Measurements from ENCODE around the gene CFAP92. TPM values are rescaled to one million over a fixed set of nuclear protein-coding genes. Genes with fewer than 3 reads are reported as not detected.
A peak's percentile ranks its signal among the peaks of the same experiment; 100 is the strongest.

CFAP92 gene
- total RNA-seq, 1 experiment from 2014 or later, result 0.92 TPM

DNA sequence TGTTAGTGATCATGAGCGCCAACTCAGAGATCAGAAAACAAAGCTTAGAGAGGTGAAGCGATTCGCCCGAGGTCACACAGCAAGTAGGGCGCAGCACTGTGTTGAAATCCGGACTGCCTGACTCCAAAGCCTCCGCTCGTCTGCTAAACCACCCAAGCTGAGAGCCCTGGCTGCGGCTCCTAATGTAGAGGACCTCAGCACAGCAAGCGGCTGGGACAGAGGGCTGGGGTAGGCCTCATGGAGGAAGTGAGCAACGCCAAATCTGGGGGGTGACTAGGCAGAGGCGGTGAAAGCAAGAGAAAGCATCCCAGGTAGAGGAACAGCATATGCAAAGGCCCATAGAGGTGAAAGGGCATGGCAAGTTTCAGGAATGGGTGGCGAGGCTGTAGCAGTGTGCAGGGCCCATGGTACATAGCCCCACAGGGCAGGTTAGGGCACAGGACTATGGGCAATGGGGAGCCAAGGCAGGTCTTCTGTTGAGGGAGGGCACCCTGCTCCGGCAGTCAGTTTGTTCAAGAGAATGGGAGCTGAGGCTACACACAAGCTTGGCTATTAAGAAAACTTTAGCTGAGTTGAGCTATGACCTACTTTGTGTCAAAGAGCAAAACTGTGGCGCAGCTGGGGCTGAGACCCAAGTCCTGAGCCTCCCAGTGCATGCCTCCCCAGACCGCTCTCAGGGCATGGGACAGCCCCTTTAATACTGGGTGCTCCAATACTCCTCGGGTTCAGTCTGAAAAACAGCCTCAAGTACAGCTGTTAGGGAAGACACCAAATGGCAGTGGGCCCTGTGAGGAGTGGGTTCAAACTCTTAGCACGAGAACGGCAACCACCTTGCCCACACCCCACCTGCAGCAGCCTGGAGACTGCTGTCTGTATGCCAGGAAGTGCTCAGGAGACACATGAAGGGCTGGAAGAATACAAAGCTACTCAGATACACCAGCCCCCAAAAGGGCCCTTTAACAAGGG is 988 bp upstream of the CFAP92 start:
- Histone ChIP-seq H4K91ac (ENCODE audit: insufficient read length, low read depth, low read length) (no peak overlapping the region), H2AFZ (ENCODE audit: low read length) (no peak overlapping the region), H3K9me3 (ENCODE audit: control insufficient read depth, low read depth, low read length) (no peaks in the 10 kb centered on the region), H4K8ac (replicated peaks; ENCODE audit: insufficient read length, low read depth, low read length) (no peak overlapping the region), H3K56ac (ENCODE audit: insufficient read length, low read depth, low read length) (no peak overlapping the region), H3K23me2 (ENCODE audit: insufficient read length, low read depth, low read length, poor library complexity, severe bottlenecking) (peaks cover 9% of the 10 kb centered on the region), H3K4me1 (ENCODE audit: insufficient read depth, low read length) (peaks cover 1% of the 10 kb centered on the region; the same call in 1 of the 2 replicates), H3K27me3 (ENCODE audit: insufficient read depth, low read length) (peaks cover 9% of the 10 kb centered on the region; the same call in 1 of the 2 replicates), H3K4ac (ENCODE audit: low read depth, low read length) (no peak overlapping the region), H3K9ac (ENCODE audit: extremely low read depth, insufficient read length, low read length) (no peak overlapping the region), H3K79me2 (ENCODE audit: insufficient read depth, low read length) (no peaks in the 10 kb centered on the region), H3K14ac (ENCODE audit: insufficient read depth, low read length) (no peak overlapping the region), H2AK5ac (ENCODE audit: insufficient read length, low read length) (no peak overlapping the region), H3K18ac (ENCODE audit: insufficient read length, low read depth, low read length) (no peak overlapping the region), H2BK12ac (ENCODE audit: insufficient read length, low read depth, low read length) (no peak overlapping the region), H4K5ac (ENCODE audit: insufficient read length, low read depth, low read length) (no peak overlapping the region), H3K27ac (ENCODE audit: insufficient read length, low read depth, low read length) (no peak overlapping the region), H3K23ac (ENCODE audit: insufficient read length, low read depth, low read length) (no peak overlapping the region), H3K4me2 (ENCODE audit: insufficient read depth, insufficient read length, low read length) (peak overlapping the region; percentile 69), H2BK15ac (ENCODE audit: low read depth, low read length) (no peak overlapping the region), H4K20me1 (ENCODE audit: control insufficient read depth, insufficient read depth, insufficient read length) (no peaks in the 10 kb centered on the region), H2BK5ac (ENCODE audit: insufficient read length, low read length) (no peak overlapping the region), H2BK20ac (ENCODE audit: low read depth, low read length, poor library complexity, severe bottlenecking) (no peak overlapping the region), H3K79me1 (ENCODE audit: insufficient read depth, low read depth, low read length, poor library complexity, severe bottlenecking) (no peaks in the 10 kb centered on the region), H3T11ph (ENCODE audit: low read length) (no peak overlapping the region), H2BK120ac (ENCODE audit: low read depth, low read length, poor library complexity, severe bottlenecking) (no peak overlapping the region)
- Mint-ChIP-seq H3K36me3 (ENCODE audit: insufficient read depth in 1 of 3, low read depth in 3 of 3) (no peaks in the 10 kb centered on the region; a peak in 2 of 7 replicates), H3K4me1 (peaks cover 23 to 35% of the 10 kb centered on the region in 2 experiments), H3K27ac (no peak overlapping the region), H3K9me3 (peaks cover 0 to 3% of the 10 kb centered on the region in 2 experiments; a peak in 2 of 5 replicates), H3K4me3 (peak overlapping the region; percentile 22 to 70; a peak in 4 of 5 replicates), H3K27me3 (ENCODE audit: low read depth) (peaks cover 79% of the 10 kb centered on the region)
- no peak for DNase-seq
- no CpG with 5 or more reads among the region's 19 CpGs for WGBS (ENCODE audit: extremely low coverage, insufficient read length, low lambda C conversion rate)
- TF ChIP-seq, protein P1, sequence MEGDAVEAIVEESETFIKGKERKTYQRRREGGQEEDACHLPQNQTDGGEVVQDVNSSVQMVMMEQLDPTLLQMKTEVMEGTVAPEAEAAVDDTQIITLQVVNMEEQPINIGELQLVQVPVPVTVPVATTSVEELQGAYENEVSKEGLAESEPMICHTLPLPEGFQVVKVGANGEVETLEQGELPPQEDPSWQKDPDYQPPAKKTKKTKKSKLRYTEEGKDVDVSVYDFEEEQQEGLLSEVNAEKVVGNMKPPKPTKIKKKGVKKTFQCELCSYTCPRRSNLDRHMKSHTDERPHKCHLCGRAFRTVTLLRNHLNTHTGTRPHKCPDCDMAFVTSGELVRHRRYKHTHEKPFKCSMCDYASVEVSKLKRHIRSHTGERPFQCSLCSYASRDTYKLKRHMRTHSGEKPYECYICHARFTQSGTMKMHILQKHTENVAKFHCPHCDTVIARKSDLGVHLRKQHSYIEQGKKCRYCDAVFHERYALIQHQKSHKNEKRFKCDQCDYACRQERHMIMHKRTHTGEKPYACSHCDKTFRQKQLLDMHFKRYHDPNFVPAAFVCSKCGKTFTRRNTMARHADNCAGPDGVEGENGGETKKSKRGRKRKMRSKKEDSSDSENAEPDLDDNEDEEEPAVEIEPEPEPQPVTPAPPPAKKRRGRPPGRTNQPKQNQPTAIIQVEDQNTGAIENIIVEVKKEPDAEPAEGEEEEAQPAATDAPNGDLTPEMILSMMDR (conservative IDR thresholded peaks at IDR 0.05), result no peak
